Panc1 (cell line): Measurements from ENCODE around the gene EYS. TPM values are rescaled to one million over a fixed set of nuclear protein-coding genes. Genes with fewer than 3 reads are reported as not detected.

Source experiments
- ATAC-seq: fragments of 200-7000 bp; cut with Tn5 transposase; 2 replicates; pipeline ENCODE4 v1.9.1; 2020; ENCODE audit warnings: mild to moderate bottlenecking, moderate library complexity
- BruUV-seq: library from RNA; stranded (reverse); fragments of 400-500 nt; replicated peaks from 2 replicates; lab custom pipeline; 2021; lab: Mats Ljungman, UMichigan
- CTCF ChIA-PET: fragments of 300-600 bp; sonication (Branson Sonifier 250); formaldehyde crosslinking; loops from one replicate; lab custom pipeline; 2022; ENCODE audit warnings: antibody characterized with exemption; lab: Charles Lee
- POLR2A ChIA-PET: fragments of 300-600 bp; sonication (Branson Sonifier 250); formaldehyde crosslinking; loops from one replicate; lab custom pipeline; 2022; ENCODE audit warnings: antibody characterized with exemption; lab: Charles Lee
- DNase-seq: peaks from one replicate; pipeline ENCODE4 v3.0.0-alpha.2; 2010; ENCODE audit warnings: low read depth, low spot score
- H3K27ac ChIP-seq: 2 replicates; pipeline ENCODE4 v1.5.1; 2011; ENCODE audit warnings: mild to moderate bottlenecking, low read length, inconsistent platforms
- H3K27me3 ChIP-seq: fragments of 200-500 bp; sonication (Bioruptor generic); 2 replicates; pipeline ENCODE4 v1.6.0; 2014; ENCODE audit warnings: low read length, inconsistent platforms; ENCODE audit not compliant: control insufficient read depth, insufficient read depth
- H3K36me3 ChIP-seq: fragments of 200-500 bp; sonication (Bioruptor generic); 2 replicates; pipeline ENCODE4 v1.5.1; 2014; ENCODE audit warnings: inconsistent platforms, mild to moderate bottlenecking, low read length, moderate library complexity; ENCODE audit not compliant: control insufficient read depth, insufficient read depth
- H3K4me1 ChIP-seq: 2 replicates; pipeline ENCODE4 v1.5.1; 2011; ENCODE audit warnings: inconsistent platforms, mild to moderate bottlenecking, low read length, moderate library complexity; ENCODE audit not compliant: control insufficient read depth, insufficient read depth
- H3K4me3 ChIP-seq, 2 experiments: 2 replicates each; pipeline ENCODE4 v1.5.1; 2011 to 2012; ENCODE audit warnings: low read depth in 2 of 2, low read length in 2 of 2, mild to moderate bottlenecking in 2 of 2, inconsistent platforms in 1 of 2, moderate library complexity in 1 of 2
- H3K9me3 ChIP-seq: fragments of 200-500 bp; sonication (Bioruptor generic); 2 replicates; pipeline ENCODE4 v1.5.1; 2014; ENCODE audit warnings: low read depth, mild to moderate bottlenecking, inconsistent platforms, low read length, moderate library complexity; ENCODE audit not compliant: control insufficient read depth, insufficient read depth
- CTCF ChIP-seq: fragments of 450-650 bp; IDR thresholded peaks from 2 replicates; pipeline ENCODE4 v1.5.1; 2017; ENCODE audit warnings: mild to moderate bottlenecking
- POLR2AphosphoS5 ChIP-seq: IDR thresholded peaks from 2 replicates; pipeline ENCODE4 v1.6.1; 2012; ENCODE audit warnings: mild to moderate bottlenecking, low read depth, low read length, moderate library complexity
- REST ChIP-seq, 2 experiments: IDR thresholded peaks; 2 replicates each; pipeline ENCODE4 v1.6.1; 2011 to 2012; ENCODE audit warnings: low read depth in 2 of 2, control low read depth in 1 of 2, low read length in 1 of 2, mild to moderate bottlenecking in 1 of 2, moderate library complexity in 1 of 2; ENCODE audit not compliant: insufficient read depth in 1 of 2
- SIN3A ChIP-seq: IDR thresholded peaks from 2 replicates; pipeline ENCODE4 v1.6.1; 2012; ENCODE audit warnings: low read depth, mild to moderate bottlenecking, low read length, moderate library complexity, borderline replicate concordance; ENCODE audit not compliant: insufficient read depth
- TCF7L2 ChIP-seq: IDR thresholded peaks from 2 replicates; pipeline ENCODE4 v1.6.1; 2011; ENCODE audit warnings: mild to moderate bottlenecking, low read depth, low read length, inconsistent platforms
- in situ Hi-C: cut with HindIII; loops from 2 replicates; pipeline ENCODE4 v1.10.0; 2016; ENCODE audit warnings: low sequenced_read_pairs, low pct_unique_long_range_greater_than_20kb
- intact Hi-C: fragments of 100-400 bp; cut with micrococcal nuclease; formaldehyde crosslinking; loops from one replicate; pipeline ENCODE4 v1.10.0; 2022; ENCODE audit not compliant: unreplicated experiment
- total RNA-seq: library from RNA; stranded (reverse); gene quantifications from one replicate; pipeline ENCODE4 v1.2.1, GENCODE V29; 2021; ENCODE audit not compliant: unreplicated experiment

Gene EYS
- total RNA-seq, 1 experiment from 2014 or later, result not detected

DNA sequence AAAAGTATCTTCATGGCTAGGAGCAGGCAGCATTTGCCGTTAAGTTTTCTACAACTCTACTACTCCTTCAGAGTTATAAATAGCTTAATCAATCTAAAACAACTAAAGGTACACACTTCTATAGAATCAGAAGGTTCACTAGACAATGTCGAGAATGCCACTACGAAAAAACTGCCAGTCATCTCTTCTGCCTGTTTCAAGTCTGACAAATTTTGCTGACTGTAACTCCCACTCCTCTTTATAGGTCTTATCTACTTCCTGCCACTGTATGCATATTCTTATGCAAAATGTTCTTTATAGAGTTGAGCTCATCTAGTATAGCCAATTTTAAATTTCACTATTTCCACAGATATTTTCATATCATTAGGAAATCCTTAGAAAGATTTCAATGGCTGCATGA lies 160.1 kb downstream of the EYS start:
- Histone ChIP-seq H3K4me1 (no peaks in the 10 kb centered on the region), H3K4me3 (no peak overlapping the region), H3K27ac (no peak overlapping the region), H3K27me3 (no peaks in the 10 kb centered on the region), H3K9me3 (no peaks in the 10 kb centered on the region), H3K36me3 (no peaks in the 10 kb centered on the region)
- POLR2A ChIA-PET, result no interaction called here
- intact Hi-C loops, result no loop called here
- BruUV-seq, result no TSS peak
- CTCF ChIA-PET, result no interaction called here
- no peak for DNase-seq
- ATAC-seq, result no peak
- in situ Hi-C loops, result no loop called here
- TF ChIP-seq CTCF (no peak), REST (IDR thresholded peaks at IDR 0.05; ENCODE audit: insufficient read depth in 1 of 2, low read depth in 2 of 2, low read length in 1 of 2) (no peak), SIN3A (no peak), POLR2AphosphoS5 (no peak)

- Histone ChIP-seq H3K27ac (no peak overlapping the region), H3K4me1 (no peaks in the 10 kb centered on the region), H3K36me3 (no peaks in the 10 kb centered on the region), H3K9me3 (no peaks in the 10 kb centered on the region), H3K27me3 (no peaks in the 10 kb centered on the region), H3K4me3 (no peak overlapping the region)
- DNase-seq (no peak), ATAC-seq (no peak)
- in situ Hi-C loops (no loop called here), intact Hi-C loops (no loop called here)
- POLR2A ChIA-PET, result interaction anchor here (0.6 kb wide), 1 partner anchor 943 kb away, joined by 6 read pairs; no protein-coding TSS in a partner anchor
- no TSS peak for BruUV-seq
- no peak for TF ChIP-seq POLR2AphosphoS5
- TF ChIP-seq CTCF, result no peak
- CTCF ChIA-PET, result no interaction called here
These were observed 161.1 kb downstream of the EYS start for GRCh38 chr6:65545920-65546319.

DNA sequence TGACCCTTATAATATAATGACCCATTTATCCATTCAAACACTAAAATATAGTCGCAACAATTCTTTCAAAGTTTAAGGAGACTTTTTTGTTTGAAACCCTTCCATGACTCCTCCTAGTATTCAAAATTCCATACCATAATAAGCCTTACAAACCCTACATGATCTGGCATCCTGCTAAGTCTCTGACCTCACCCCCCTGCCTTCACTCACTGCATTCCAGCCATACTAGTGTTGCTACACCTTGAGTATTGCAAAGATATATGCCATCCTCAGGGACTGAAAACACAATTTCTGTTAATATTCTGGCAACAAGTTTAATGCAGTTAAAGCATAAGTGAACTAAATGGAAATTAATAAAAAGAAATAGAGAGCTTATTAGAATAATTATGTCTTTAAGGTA lies 168.4 kb downstream of the EYS start:
- ATAC-seq (no peak), DNase-seq (no peak)
- in situ Hi-C loops, result no loop called here
- H3K27me3 ChIP-seq, result no peaks in the 10 kb centered on the region
- H3K27ac ChIP-seq, result no peak overlapping the region
- TF ChIP-seq SIN3A (no peak), CTCF (no peak), POLR2AphosphoS5 (no peak), TCF7L2 (no peak), REST (IDR thresholded peaks at IDR 0.05; ENCODE audit: insufficient read depth in 1 of 2, low read depth in 2 of 2, low read length in 1 of 2) (no peak)
- ChIA-PET CTCF (no interaction called here), POLR2A (no interaction called here)
- no peaks in the 10 kb centered on the region for H3K9me3 ChIP-seq
- BruUV-seq, result no TSS peak
- no peaks in the 10 kb centered on the region for H3K4me1 ChIP-seq
- intact Hi-C loops, result no loop called here
- no peak overlapping the region for H3K4me3 ChIP-seq
- H3K36me3 ChIP-seq, result no peaks in the 10 kb centered on the region
